T-helper 2 cell treated with Interferon-gamma antibody and Interleukin-4, amounts not matched to agents 100 ng/mL and 5 ng/mL, for 36 hours (primary cell): ENCODE results near the gene DNAI2. TPM values are rescaled to one million over a fixed set of nuclear protein-coding genes. Genes with fewer than 3 reads are reported as not detected.

Experiments used
- intact Hi-C: fragments of 100-400 bp; cut with micrococcal nuclease; formaldehyde crosslinking; loops from one replicate; pipeline ENCODE4 v1.15.1; 2023
- total RNA-seq: library from RNA; stranded (reverse); gene quantifications from 2 replicates; pipeline ENCODE4 v1.2.3, GENCODE V29; 2022

The DNAI2 gene
- total RNA-seq, 1 donor from 2014 or later, result 0.50 TPM

GRCh38 chr17:74336307-74336706 lies 62.3 kb downstream of the DNAI2 start:
- intact Hi-C loops, result no loop called here

GRCh38 chr17:74337834-74338500 lies 63.9 kb downstream of the DNAI2 start:
- intact Hi-C loops, result no loop called here

GRCh38 chr17:74339537-74340195 lies 65.6 kb downstream of the DNAI2 start:
- intact Hi-C loops, result no loop called here

- intact Hi-C loops, result no loop called here
Observed at GRCh38 chr17:74340470-74341023, 66.5 kb downstream of the DNAI2 start.

- intact Hi-C loops, result no loop called here
Observed at GRCh38 chr17:74342224-74342623, 68.2 kb downstream of the DNAI2 start.

DNA sequence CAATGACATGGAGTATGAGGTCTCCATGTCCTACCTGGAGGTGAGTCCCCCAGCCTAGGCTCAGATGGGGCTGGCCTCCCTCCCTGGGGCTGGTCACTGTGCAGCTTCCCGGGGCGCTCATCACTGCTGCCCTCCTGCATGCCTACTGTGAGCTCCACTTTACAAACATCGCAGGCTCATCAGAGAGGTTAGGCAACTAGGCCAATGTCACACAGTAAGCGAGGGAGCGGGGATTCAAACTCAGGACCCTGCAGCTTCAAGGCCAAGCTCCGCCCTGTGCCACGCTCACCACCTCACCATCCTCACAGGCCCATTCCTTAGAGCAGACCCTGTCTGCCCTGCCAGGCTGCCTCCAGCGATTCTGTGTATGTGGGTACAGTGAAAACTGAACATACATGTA lies 69.1 kb downstream of the DNAI2 start:
- intact Hi-C loops, result no loop called here

GRCh38 chr17:74343526-74344284 lies 69.7 kb downstream of the DNAI2 start:
- intact Hi-C loops, result no loop called here

DNA sequence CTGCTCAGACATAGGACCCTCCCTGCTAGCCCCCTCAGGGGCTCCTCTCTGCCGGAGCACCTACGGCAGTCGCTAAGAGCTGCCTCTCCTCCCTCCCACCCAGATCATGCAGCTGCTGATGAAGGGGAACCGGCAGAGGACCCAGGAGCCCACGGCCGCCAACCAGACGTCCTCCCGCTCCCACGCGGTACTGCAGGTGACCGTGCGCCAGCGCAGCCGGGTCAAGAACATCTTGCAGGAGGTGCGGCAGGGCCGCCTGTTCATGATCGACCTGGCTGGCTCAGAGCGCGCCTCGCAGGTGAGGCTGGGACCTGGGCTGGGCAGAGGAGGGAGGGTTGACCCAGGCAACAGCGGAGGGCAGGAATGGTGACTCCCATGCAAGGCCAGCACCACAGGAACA lies 70.6 kb downstream of the DNAI2 start:
- intact Hi-C loops, result no loop called here

DNA sequence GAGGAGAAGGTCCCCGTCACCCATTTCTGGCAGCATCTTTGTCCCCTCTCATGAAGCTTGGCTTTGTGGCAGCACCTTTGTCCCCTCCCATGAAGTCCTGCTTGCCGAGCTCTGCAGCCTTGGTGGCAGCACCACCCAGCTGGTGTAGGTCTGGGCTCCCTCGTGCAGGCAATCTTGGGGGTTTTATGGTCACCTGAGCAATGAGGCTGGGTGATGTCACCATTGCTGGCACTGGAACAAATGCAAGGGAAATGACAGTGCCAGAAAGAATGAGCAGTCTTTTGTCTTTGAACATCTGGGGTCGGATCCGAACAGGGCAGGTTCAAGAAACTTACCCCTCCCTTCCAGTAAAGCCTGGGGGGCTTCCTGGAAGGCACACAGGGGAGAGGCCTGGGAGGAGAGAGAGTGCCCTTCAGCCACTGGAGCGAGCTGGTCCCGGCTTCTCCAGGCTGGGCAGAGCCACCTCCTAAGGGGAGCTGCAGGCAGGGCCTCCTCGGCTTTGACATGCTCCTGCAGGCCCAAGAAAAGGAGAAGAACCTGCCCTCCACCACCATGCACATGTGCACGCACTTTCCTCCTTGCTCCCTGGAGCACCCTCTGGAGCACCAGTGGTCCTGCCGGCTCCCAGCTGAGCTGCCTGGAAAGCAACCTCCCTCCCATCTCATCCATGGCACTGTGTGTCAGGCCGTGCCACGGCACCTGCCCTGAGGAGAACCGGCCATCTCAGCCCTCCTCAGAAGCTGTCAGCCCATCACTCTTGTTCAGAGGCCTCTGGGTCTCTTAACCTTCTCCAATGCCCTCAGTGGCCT lies 71.6 kb downstream of the DNAI2 start:
- intact Hi-C loops, result no loop called here

DNA sequence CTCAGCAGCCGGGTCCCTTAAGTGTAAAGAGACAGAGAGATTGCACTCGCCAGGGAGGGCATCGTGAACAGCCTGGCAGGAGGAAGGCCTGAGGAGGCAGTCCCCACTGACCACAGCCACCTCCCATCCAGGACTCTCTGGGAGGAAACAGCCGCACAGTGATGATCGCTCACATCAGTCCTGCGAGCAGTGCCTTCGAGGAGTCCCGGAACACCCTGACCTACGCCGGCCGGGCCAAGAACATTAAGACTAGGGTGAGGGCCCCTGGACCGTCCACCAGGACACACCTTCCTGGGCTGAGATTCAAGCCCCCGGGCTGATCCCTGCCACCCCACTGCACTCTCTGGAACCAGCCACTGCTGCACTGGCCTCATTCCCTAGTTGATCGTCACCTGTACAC lies 73.6 kb downstream of the DNAI2 start:
- intact Hi-C loops, result no loop called here

DNA sequence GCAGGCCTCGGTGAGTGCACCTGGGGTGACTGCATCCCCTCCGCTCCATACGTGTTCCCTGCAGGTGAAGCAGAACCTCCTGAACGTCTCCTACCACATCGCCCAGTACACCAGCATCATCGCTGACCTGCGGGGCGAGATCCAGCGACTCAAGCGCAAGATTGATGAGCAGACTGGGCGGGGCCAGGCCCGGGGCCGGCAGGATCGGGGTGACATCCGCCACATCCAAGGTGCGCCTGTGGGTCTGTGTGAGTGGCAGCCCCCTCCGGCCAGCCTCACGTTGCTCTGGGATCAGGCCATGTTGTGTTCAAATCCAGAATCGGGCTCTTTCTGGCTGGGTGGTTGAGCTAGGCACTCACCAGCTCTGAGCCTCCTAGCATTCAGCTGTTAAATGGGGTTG lies 75.1 kb downstream of the DNAI2 start:
- intact Hi-C loops, result no loop called here

DNA sequence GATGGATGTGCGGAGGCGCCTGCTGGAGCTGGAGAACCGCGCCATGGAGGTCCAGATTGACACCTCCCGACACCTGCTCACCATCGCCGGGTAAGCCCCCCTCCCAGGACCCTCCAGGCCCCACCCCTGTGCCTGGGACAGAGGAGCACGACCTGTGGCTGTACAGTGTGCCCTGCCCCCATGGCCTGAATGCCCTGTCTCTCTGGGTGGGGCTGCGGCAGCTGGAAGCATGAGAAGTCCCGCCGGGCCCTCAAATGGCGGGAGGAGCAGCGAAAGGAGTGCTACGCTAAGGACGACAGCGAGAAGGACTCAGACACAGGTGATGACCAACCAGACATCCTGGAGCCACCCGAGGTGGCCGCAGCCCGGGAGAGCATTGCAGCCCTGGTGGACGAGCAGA lies 76.5 kb downstream of the DNAI2 start:
- intact Hi-C loops, result no loop called here

GRCh38 chr17:74351552-74352210 lies 77.6 kb downstream of the DNAI2 start:
- intact Hi-C loops, result no loop called here

DNA sequence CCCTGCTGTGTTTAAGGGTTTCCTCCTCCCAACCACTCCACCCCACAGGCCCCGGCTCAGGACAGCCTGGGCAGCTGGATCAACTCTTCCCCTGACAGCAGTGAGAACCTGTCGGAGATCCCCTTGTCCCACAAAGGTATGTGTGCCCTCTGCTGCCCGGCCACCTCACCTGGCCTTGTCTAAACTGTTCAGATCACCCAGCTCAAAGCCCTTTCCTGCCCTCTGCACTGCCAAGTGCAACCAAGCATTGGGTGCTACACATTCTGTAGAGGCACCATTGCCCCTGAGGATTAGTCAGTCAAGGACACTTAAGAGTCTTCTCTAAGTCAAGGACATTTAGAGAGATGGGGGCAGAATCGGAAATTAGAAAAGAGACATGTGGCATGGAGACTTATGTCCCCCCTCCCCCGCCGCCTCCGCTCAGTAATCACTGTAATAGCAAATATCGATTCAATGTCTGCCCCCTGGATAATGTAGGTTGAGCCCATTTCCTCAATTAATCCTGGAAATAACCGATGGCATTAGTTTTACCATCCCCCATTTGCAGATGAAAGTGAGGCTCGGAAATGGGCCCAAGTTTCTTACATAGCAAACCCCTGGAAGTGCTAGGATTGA lies 79.5 kb downstream of the DNAI2 start:
- intact Hi-C loops, result loop anchor here (1.0 kb wide), 2 partner anchors 27 to 52 kb away; partner anchors contain the start of gene KIF19

GRCh38 chr17:74354123-74354522 lies 80.1 kb downstream of the DNAI2 start:
- intact Hi-C loops, result loop anchor here (1.0 kb wide), 2 partner anchors 28 to 53 kb away; partner anchors contain the start of gene KIF19

- intact Hi-C loops, result loop anchor here (1.0 kb wide), 2 partner anchors 28 to 53 kb away; partner anchors contain the start of gene KIF19
Observed at GRCh38 chr17:74354561-74354960, 80.5 kb downstream of the DNAI2 start.

- intact Hi-C loops, result no loop called here
Observed at GRCh38 chr17:74355065-74355464, 81.0 kb downstream of the DNAI2 start.

DNA sequence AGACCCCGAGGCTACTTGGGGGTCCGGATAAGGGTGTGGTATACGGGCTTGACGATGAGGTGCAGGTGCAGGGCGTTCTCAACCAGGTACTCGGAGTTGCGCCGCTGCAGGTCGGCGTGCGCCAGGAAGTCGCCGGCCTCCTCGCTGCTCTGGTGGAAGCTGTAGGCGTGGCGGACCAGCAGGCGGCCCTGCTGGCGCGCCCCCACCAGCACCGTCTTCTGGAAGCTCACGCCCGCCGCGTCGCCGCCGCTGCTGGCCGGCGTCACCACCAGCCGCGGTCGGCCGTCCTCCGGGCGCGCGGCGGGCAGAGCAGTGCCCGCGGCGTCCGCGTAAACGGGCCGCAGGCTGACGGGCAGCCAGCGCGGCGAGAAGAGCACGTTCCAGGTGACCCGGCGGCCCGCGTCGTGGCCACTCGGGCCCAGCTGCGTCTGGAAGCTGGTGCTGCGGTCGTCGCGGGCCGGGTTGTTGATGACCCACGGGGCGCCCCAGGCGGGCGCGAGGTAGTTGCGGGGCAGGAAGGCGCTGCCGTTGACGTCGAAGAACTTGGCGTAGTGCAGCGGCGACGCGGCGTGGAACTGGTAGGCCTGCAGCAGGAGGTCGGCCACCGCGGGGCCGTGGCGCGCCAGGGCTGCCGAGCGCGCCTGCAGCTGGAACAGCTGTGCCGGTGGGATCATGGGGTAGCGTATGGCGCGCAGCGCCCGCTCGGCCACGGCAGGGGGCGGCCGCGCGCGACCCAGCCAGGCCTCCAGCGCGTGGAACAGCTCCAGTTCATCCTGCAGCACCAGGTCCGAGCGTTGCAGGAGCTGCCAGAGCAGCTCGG lies 82.8 kb downstream of the DNAI2 start:
- intact Hi-C loops, result loop anchor here (2.0 kb wide), 1 partner anchor 144 kb away; the partner anchor contains the start of gene TTYH2

DNA sequence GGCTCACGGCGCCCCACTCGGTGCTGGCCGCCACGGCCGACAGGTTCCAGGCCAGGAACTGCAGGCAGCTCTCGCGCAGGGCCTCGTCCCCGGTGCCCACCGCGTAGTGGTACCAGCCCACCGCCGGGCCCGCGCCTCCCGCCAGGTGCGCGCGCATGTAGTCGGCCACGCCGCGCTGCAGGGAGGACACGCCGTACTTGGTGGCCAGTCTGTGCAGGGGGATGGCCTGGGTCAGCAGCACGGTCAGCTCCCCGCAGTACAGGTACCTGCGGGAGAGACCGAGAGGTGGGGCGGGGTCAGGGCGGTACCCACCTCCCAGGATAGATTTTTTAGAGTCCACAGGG lies 83.4 kb downstream of the DNAI2 start:
- intact Hi-C loops, result loop anchor here (2.0 kb wide), 1 partner anchor 145 kb away; the partner anchor contains the start of gene TTYH2
